Right atrium auricular region (tissue), 2 donors: ENCODE data around the gene ZNF335. TPM values are rescaled to one million over a fixed set of nuclear protein-coding genes. Genes with fewer than 3 reads are reported as not detected.

Experiments
- DNase-seq: peaks from one replicate; pipeline ENCODE4 v3.0.0-alpha.2; 2019; ENCODE audit warnings: low spot score
- H3K27ac ChIP-seq, 2 donors: fragments of 200-600 bp; sonication (generic); 1 replicate in 1 of 2; 2 replicates in 1 of 2; pipeline ENCODE4 v1.5.1; 2016 to 2019
- H3K27me3 ChIP-seq, 2 donors: fragments of 200-600 bp; sonication (generic); one replicate each; pipeline versions ENCODE4 v1.5.1 to v1.6.0; 2017 to 2019
- H3K36me3 ChIP-seq: fragments of 200-600 bp; sonication (generic); one replicate; pipeline ENCODE4 v1.5.1; 2016
- H3K4me1 ChIP-seq, 2 donors: fragments of 200-600 bp; sonication (generic); one replicate each; pipeline versions ENCODE4 v1.5.1 to v1.6.0; 2017 to 2019
- H3K4me3 ChIP-seq, 2 donors: fragments of 200-600 bp; sonication (generic); 1 replicate in 1 of 2; 2 replicates in 1 of 2; pipeline ENCODE4 v1.5.1; 2017 to 2019; ENCODE audit warnings: mild to moderate bottlenecking in 1 of 2, moderate library complexity in 1 of 2
- H3K9me3 ChIP-seq, 2 donors: fragments of 200-600 bp; sonication (generic); one replicate each; pipeline ENCODE4 v1.5.1; 2019
- total RNA-seq, 2 donors: library from RNA; depleted of rRNA; stranded (reverse); fragments of >200 nt; gene quantifications; one replicate each; pipeline ENCODE4 v1.1.0, GENCODE V29; 2016
- TF ChIP-seq, protein P1 (sequence below), 2 donors: fragments of 200-600 bp; sonication (generic); IDR thresholded peaks; one replicate each; pipeline ENCODE4 v1.5.1; 2019; ENCODE audit warnings: antibody characterized with exemption in 2 of 2

The ZNF335 gene
- total RNA-seq, 2 donors from 2014 or later, result 6.6 to 12.1 TPM

- Histone ChIP-seq H3K4me3 (no peak overlapping the region), H3K9me3 (no peaks in the 10 kb centered on the region), H3K4me1 (no peaks in the 10 kb centered on the region), H3K36me3 (no peaks in the 10 kb centered on the region), H3K27me3 (no peaks in the 10 kb centered on the region), H3K27ac (no peak overlapping the region)
- DNase-seq, result no peak
- TF ChIP-seq, protein P1, sequence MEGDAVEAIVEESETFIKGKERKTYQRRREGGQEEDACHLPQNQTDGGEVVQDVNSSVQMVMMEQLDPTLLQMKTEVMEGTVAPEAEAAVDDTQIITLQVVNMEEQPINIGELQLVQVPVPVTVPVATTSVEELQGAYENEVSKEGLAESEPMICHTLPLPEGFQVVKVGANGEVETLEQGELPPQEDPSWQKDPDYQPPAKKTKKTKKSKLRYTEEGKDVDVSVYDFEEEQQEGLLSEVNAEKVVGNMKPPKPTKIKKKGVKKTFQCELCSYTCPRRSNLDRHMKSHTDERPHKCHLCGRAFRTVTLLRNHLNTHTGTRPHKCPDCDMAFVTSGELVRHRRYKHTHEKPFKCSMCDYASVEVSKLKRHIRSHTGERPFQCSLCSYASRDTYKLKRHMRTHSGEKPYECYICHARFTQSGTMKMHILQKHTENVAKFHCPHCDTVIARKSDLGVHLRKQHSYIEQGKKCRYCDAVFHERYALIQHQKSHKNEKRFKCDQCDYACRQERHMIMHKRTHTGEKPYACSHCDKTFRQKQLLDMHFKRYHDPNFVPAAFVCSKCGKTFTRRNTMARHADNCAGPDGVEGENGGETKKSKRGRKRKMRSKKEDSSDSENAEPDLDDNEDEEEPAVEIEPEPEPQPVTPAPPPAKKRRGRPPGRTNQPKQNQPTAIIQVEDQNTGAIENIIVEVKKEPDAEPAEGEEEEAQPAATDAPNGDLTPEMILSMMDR (IDR thresholded peaks at IDR 0.05), result no peak
These were observed 9.3 kb upstream of the ZNF335 start for GRCh38 chr20:45981261-45981660.

DNA sequence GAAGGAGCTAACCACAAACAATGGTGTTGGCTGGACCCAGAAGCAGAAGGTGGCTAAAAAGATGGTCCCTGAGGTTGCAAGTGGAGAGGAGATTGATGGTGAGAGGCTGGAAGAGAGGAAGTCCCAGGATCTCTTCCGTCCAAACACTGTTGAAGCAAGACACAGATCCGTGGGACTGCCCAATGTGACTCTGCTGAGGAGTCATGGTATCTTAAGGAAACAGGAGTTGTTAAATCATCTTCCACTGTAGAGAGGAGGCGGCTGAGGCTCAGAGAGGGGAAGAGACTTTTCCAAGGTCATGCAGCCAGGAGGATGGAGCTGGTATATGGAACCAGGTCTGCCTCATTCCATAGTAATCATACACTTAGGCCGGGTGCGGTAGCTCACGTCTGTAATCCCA is 4.1 kb upstream of the ZNF335 start:
- no peaks in the 10 kb centered on the region for H3K9me3 ChIP-seq
- no peak overlapping the region for H3K4me3 ChIP-seq
- peaks cover 0 to 7% of the 10 kb centered on the region in 2 donors for H3K4me1 ChIP-seq
- H3K27me3 ChIP-seq, result no peaks in the 10 kb centered on the region
- no peak for DNase-seq
- H3K27ac ChIP-seq, result no peak overlapping the region
- H3K36me3 ChIP-seq, result no peaks in the 10 kb centered on the region
- TF ChIP-seq, protein P1 (IDR thresholded peaks at IDR 0.05), result no peak

- TF ChIP-seq, protein P1 (IDR thresholded peaks at IDR 0.05), result no peak
These were observed 3.7 kb upstream of the ZNF335 start for GRCh38 chr20:45975686-45976085.

DNA sequence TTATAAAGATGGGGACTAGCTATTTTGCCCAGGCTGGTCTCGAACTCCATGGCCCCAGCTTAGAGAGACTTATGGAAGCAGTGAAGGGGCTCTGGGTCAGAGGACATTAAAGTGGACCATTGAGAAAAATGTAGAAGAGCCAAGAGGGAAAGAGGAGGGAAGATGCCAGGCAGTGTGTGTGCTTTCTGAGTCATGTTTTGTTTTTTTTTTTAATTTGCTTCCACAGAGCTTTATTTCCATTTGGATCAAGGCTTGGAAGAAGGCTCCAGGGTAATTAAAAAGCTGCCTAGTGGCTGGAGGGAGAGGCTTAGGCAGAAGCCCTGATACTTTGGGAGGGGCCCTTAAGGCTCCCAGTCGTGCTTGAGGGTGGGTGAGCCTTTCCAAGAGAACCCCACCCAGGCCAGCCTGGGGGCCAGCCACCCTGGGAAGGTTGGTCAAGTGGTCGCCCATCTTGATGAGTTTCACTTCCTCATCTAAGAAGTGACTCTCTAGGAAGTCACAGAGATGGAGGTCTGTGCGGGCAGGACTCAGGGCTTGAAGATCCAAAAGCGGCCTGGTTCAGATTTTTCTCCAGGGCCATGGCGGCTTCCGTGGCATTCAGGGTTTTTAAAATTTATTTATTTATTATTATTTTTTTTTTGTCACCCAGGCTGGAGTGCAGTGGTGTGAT is 3.0 kb upstream of the ZNF335 start:
- Histone ChIP-seq H3K36me3 (no peaks in the 10 kb centered on the region), H3K9me3 (no peaks in the 10 kb centered on the region), H3K4me1 (peaks cover 0 to 17% of the 10 kb centered on the region in 2 donors), H3K27ac (no peak overlapping the region), H3K4me3 (no peak overlapping the region), H3K27me3 (no peaks in the 10 kb centered on the region)
- no peak for DNase-seq
- TF ChIP-seq, protein P1 (IDR thresholded peaks at IDR 0.05), result no peak

More at GRCh38 chr20:45975686-45976085, 3.7 kb upstream of the ZNF335 start:
- Histone ChIP-seq H3K9me3 (no peaks in the 10 kb centered on the region), H3K4me1 (peaks cover 0 to 11% of the 10 kb centered on the region in 2 donors), H3K4me3 (no peak overlapping the region), H3K27ac (no peak overlapping the region), H3K27me3 (no peaks in the 10 kb centered on the region), H3K36me3 (no peaks in the 10 kb centered on the region)
- no peak for DNase-seq

DNA sequence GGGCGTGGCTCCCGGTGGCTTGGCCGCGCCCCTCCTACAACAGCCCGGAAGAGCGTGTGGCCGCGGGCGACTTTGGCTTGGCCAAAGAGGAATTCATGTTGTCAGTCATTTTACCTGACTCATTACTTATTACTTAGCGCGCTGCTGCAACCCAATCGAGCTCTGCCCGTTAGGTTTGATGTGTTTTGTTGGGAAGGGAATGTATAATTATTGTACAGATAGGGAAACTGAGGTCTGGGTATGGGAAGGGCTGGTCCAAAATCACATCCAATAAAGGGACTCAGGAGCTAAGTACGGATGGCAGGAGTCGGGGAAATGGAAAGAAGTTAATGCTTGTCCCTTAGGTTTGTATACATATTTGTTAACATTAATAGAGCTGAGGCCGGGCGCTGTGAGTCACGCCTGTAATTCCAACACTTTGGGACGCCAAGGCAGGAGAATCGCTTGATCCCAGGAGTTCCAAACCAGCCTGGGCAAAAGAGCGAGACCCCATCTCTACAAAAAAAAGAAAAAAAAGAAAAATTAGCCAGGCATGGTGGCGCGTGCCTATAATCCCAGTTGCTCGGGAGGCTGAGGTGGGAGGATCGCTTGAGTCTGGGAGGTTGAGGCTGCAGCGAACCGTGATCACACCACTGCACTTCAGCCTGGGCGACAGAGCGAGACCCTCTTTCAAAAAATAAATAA is 639 bp upstream of the ZNF335 start:
- H3K9me3 ChIP-seq, result no peaks in the 10 kb centered on the region
- H3K36me3 ChIP-seq, result peaks cover 13% of the 10 kb centered on the region
- TF ChIP-seq, protein P1 (IDR thresholded peaks at IDR 0.05), result no peak
- H3K4me3 ChIP-seq, result peak overlapping the region; percentile 87 to 90
- no peak for DNase-seq
- peak overlapping the region; percentile 95 to 99 for H3K27ac ChIP-seq
- H3K4me1 ChIP-seq, result peaks cover 0 to 25% of the 10 kb centered on the region in 2 donors
- H3K27me3 ChIP-seq, result no peaks in the 10 kb centered on the region
